Psoas muscle (tissue), 8 donors: ENCODE results near the gene ZRANB3. TPM values are rescaled to one million over a fixed set of nuclear protein-coding genes. Genes with fewer than 3 reads are reported as not detected.

Experiments used
- ATAC-seq, 4 donors: fragments of 200-7000 bp; cut with Tn5 transposase; one replicate each; pipeline ENCODE4 v1.9.1; 2020; ENCODE audit warnings: moderate library complexity in 3 of 4, mild to moderate bottlenecking in 2 of 4
- DNase-seq, 2 donors: peaks; one replicate each; pipeline ENCODE4 v3.0.0-alpha.2; 2020
- H3K27ac ChIP-seq: fragments of 200-600 bp; one replicate; pipeline ENCODE4 v1.8.0; 2022
- H3K27me3 ChIP-seq, 3 donors: fragments of 200-600 bp in 1 of 3; one replicate each; pipeline versions ENCODE4 v1.6.1 to v1.8.0; 2013 to 2022; ENCODE audit warnings: low read length in 2 of 3, mild to moderate bottlenecking in 2 of 3, moderate library complexity in 1 of 3; ENCODE audit not compliant: insufficient read depth in 3 of 3
- H3K36me3 ChIP-seq, 2 donors: fragments of 200-600 bp in 1 of 2; one replicate each; pipeline versions ENCODE4 v1.6.1 to v1.8.0; 2013 to 2022; ENCODE audit warnings: low read depth in 1 of 2, mild to moderate bottlenecking in 1 of 2, moderate library complexity in 1 of 2; ENCODE audit not compliant: insufficient read depth in 1 of 2
- H3K4me1 ChIP-seq: fragments of 200-600 bp; one replicate; pipeline ENCODE4 v1.8.0; 2022
- H3K4me3 ChIP-seq: fragments of 200-600 bp; one replicate; pipeline ENCODE4 v1.8.0; 2022; ENCODE audit warnings: mild to moderate bottlenecking
- H3K9me3 ChIP-seq: fragments of 200-600 bp; one replicate; pipeline ENCODE4 v1.8.0; 2022
- WGBS, 3 donors: extraction: QIAGEN DNeasy Blood & Tissue Kit; methylation state at CpG; one replicate each; pipeline versions ENCODE4 v1.1.6 to v1.1.7; 2013; 5-methylcytosine and 5-hydroxymethylcytosine counted together
- intact Hi-C, 2 donors: fragments of 100-400 bp; cut with DNase I; formaldehyde crosslinking; loops; one replicate each; pipeline versions ENCODE4 v1.11.0 to v1.14.2; 2022
- polyA plus RNA-seq, 3 donors: library from polyadenylated mRNA; stranded (reverse); fragments of 200-250 nt; gene quantifications; one replicate each; pipeline ENCODE4 v1.2.3, GENCODE V29; 2013
- total RNA-seq, 4 donors: library from RNA; stranded (reverse); fragmentation: NEBNext Ultra II Directional in 2 of 4; extraction: Animal tissue kit (Norgen Biotek cat#: 25700) in 2 of 4; gene quantifications; one replicate each; pipeline versions ENCODE4 v1.2.1 to v1.2.4, GENCODE V29; 2021 to 2023
- TF ChIP-seq, protein P1 (sequence below): fragments of 200-600 bp; IDR thresholded peaks from one replicate; pipeline ENCODE4 v1.8.0; 2022; ENCODE audit warnings: antibody characterized with exemption
- donor health status: healthy with polysubstance abuse.
- donor health status: DM: no; HTN: no; CAD: no; lungs with moderate emphysema.
- donor health status: Bipolar disorder and iron deficiency.
- donor health status: healthy.
- donor health status: DM: yes; HTN: yes; CAD: no.
- donor health status: DM: no; HTN: no; CAD: no.
- donor health status: DM: no; HTN: no; CAD: no.
- donor health status: DM: yes; HTN: yes; CAD: no.

Gene ZRANB3
- total and polyA plus RNA-seq, 7 donors: 1.3 to 6.4 (median 4.0) TPM

- DNase-seq (no peak), ATAC-seq (peak; percentile 83 to 98 (median 89))
- H3K36me3 ChIP-seq: no peaks in the 10 kb centered on the region
- TF ChIP-seq, protein P1, sequence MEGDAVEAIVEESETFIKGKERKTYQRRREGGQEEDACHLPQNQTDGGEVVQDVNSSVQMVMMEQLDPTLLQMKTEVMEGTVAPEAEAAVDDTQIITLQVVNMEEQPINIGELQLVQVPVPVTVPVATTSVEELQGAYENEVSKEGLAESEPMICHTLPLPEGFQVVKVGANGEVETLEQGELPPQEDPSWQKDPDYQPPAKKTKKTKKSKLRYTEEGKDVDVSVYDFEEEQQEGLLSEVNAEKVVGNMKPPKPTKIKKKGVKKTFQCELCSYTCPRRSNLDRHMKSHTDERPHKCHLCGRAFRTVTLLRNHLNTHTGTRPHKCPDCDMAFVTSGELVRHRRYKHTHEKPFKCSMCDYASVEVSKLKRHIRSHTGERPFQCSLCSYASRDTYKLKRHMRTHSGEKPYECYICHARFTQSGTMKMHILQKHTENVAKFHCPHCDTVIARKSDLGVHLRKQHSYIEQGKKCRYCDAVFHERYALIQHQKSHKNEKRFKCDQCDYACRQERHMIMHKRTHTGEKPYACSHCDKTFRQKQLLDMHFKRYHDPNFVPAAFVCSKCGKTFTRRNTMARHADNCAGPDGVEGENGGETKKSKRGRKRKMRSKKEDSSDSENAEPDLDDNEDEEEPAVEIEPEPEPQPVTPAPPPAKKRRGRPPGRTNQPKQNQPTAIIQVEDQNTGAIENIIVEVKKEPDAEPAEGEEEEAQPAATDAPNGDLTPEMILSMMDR: peak; percentile 62
- no peak overlapping the region for H3K4me3 ChIP-seq
- H3K9me3 ChIP-seq: no peaks in the 10 kb centered on the region
- intact Hi-C loops: loop anchor here (5.0 to 10.0 kb wide), 4 partner anchors 121 to 239 kb away; no protein-coding TSS in a partner anchor
- no peaks in the 10 kb centered on the region for H3K4me1 ChIP-seq
- H3K27ac ChIP-seq: no peak overlapping the region
- no peaks in the 10 kb centered on the region for H3K27me3 ChIP-seq
- WGBS, 3 donors: 39 to 58% (median 57%) methylated on average over 2 of the region's 2 CpGs
These were observed 57.5 kb downstream of the ZRANB3 start for GRCh38 chr2:135473567-135473966.

DNA sequence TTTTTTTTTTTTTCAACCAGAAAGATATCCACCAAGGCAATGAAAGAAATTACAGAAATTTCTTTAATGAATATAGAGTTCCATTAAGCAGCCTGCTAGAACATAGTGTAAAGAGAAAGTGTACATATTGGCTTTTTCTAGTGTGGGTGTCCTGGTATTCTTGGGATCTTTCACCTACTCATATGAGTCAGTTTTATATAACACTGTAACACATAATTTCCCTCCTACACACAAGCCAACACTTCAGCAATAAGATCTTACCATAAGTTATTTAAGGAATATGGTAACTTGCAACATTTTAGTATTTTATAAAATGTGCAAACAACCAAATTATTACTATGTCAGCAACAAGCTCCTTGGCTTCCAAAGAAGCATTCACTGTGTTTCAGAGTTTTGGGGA lies 59.9 kb downstream of the ZRANB3 start:
- H3K36me3 ChIP-seq: no peaks in the 10 kb centered on the region
- ATAC-seq: no peak
- H3K27me3 ChIP-seq: no peaks in the 10 kb centered on the region
- H3K27ac ChIP-seq: no peak overlapping the region
- H3K4me3 ChIP-seq: no peak overlapping the region
- intact Hi-C loops: loop anchor here (5.0 to 10.0 kb wide), 4 partner anchors 124 to 241 kb away; no protein-coding TSS in a partner anchor
- no peaks in the 10 kb centered on the region for H3K9me3 ChIP-seq
- TF ChIP-seq, protein P1: no peak
- no peak for DNase-seq
- no peaks in the 10 kb centered on the region for H3K4me1 ChIP-seq

- Histone ChIP-seq H3K4me1 (no peaks in the 10 kb centered on the region), H3K27me3 (no peaks in the 10 kb centered on the region), H3K27ac (no peak overlapping the region), H3K9me3 (peaks cover 7% of the 10 kb centered on the region), H3K36me3 (no peaks in the 10 kb centered on the region), H3K4me3 (no peak overlapping the region)
- intact Hi-C loops: no loop called here
- DNase-seq: no peak
- ATAC-seq: no peak
- TF ChIP-seq, protein P1: no peak
These were observed 73.7 kb downstream of the ZRANB3 start for GRCh38 chr2:135457279-135457678.

DNA sequence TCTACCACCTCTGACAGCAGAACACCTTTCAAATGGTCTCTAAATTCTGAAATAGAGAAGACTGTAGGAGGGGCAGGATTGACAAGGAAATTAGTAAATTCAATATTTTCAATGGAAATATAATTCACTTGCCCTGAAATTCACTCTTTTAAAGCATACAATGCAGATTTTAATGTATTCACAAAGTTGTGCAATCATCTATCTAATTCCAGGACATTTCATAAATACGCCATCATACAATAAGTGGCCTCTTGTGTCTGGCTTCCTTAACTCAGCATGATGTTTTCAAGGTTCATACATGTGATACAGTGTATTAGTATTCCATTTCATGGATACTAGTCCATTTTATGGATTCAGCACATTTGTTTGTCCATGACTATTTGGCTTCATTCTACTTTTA lies 74.2 kb downstream of the ZRANB3 start:
- peaks cover 7% of the 10 kb centered on the region for H3K9me3 ChIP-seq
- DNase-seq (no peak), ATAC-seq (no peak)
- no peak overlapping the region for H3K27ac ChIP-seq
- no peak overlapping the region for H3K4me3 ChIP-seq
- H3K4me1 ChIP-seq: no peaks in the 10 kb centered on the region
- H3K36me3 ChIP-seq: no peaks in the 10 kb centered on the region
- 97 to 99% (median 98%) methylated on average over 1 of the region's 1 CpG for WGBS, 3 donors
- TF ChIP-seq, protein P1: no peak
- no peaks in the 10 kb centered on the region for H3K27me3 ChIP-seq
- intact Hi-C loops: no loop called here

- Histone ChIP-seq H3K4me3 (no peak overlapping the region), H3K36me3 (no peaks in the 10 kb centered on the region), H3K27me3 (no peaks in the 10 kb centered on the region), H3K9me3 (peaks cover 7% of the 10 kb centered on the region), H3K4me1 (no peaks in the 10 kb centered on the region), H3K27ac (no peak overlapping the region)
- 95 to 97% (median 96%) methylated on average over 2 of the region's 2 CpGs for WGBS, 3 donors
- DNase-seq (no peak), ATAC-seq (no peak)
- TF ChIP-seq, protein P1: no peak
- intact Hi-C loops: no loop called here
These were observed 74.6 kb downstream of the ZRANB3 start for GRCh38 chr2:135456431-135456830.
